HUES48 (cell line): ENCODE results near the gene ANAPC13.

Experiments used
- H3K27ac ChIP-seq: one replicate; pipeline ENCODE4 v1.7.0; 2013; ENCODE audit warnings: low read depth, low read length, inconsistent platforms
- H3K27me3 ChIP-seq: 2 replicates; pipeline ENCODE4 v1.6.1; 2013; ENCODE audit warnings: mild to moderate bottlenecking, low read length; ENCODE audit not compliant: control insufficient read depth, insufficient read depth
- H3K36me3 ChIP-seq: 2 replicates; pipeline ENCODE4 v1.6.1; 2013; ENCODE audit warnings: low read length; ENCODE audit not compliant: control insufficient read depth, insufficient read depth
- H3K4me1 ChIP-seq: 2 replicates; pipeline ENCODE4 v1.6.1; 2013; ENCODE audit warnings: mild to moderate bottlenecking, low read length; ENCODE audit not compliant: control insufficient read depth, insufficient read depth
- H3K4me3 ChIP-seq: 2 replicates; pipeline ENCODE4 v1.5.1; 2013; ENCODE audit warnings: mild to moderate bottlenecking, low read depth, low read length
- H3K9ac ChIP-seq: 2 replicates; pipeline ENCODE4 v1.6.1; 2013; ENCODE audit warnings: mild to moderate bottlenecking, low read depth, low read length, moderate library complexity
- H3K9me3 ChIP-seq: 2 replicates; pipeline ENCODE4 v1.6.1; 2013; ENCODE audit warnings: low read length; ENCODE audit not compliant: control insufficient read depth, insufficient read depth

ANAPC13 gene

GRCh38 chr3:134511500-134511899, 25.7 kb upstream of the ANAPC13 start:
- no peaks in the 10 kb centered on the region for H3K4me1 ChIP-seq
- H3K36me3 ChIP-seq: peaks cover 8% of the 10 kb centered on the region; the same call in 1 of the 2 replicates
- H3K4me3 ChIP-seq: no peak overlapping the region
- no peaks in the 10 kb centered on the region for H3K27me3 ChIP-seq
- no peak overlapping the region for H3K9ac ChIP-seq
- no peak overlapping the region for H3K27ac ChIP-seq
- H3K9me3 ChIP-seq: no peaks in the 10 kb centered on the region

DNA sequence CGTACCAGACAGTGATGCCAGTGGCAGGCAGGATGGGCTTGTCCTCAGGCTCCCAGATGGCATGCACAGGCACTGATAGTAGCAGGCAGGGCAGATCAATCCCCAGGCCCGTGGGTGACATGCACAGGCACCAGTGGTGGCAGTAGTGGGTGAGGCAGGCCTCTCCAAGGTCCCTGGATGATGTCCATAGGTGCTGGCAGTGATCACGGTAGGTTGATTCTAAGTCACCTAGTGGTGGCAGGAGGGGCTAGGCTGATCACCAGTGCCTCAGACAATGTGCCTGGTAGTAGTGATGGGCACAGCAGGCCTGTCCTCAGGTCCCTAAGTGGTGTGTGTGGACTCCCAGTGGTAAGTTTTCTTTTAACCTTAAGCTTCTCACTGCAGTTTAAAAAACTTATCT, 19.7 kb upstream of the ANAPC13 start:
- no peak overlapping the region for H3K27ac ChIP-seq
- H3K4me1 ChIP-seq: no peaks in the 10 kb centered on the region
- H3K9me3 ChIP-seq: no peaks in the 10 kb centered on the region
- H3K9ac ChIP-seq: no peak overlapping the region
- H3K4me3 ChIP-seq: no peak overlapping the region
- no peaks in the 10 kb centered on the region for H3K27me3 ChIP-seq
- no peaks in the 10 kb centered on the region for H3K36me3 ChIP-seq

GRCh38 chr3:134504132-134504531, 18.3 kb upstream of the ANAPC13 start:
- Histone ChIP-seq H3K27ac (no peak overlapping the region), H3K9ac (no peak overlapping the region), H3K4me3 (no peak overlapping the region), H3K9me3 (no peaks in the 10 kb centered on the region), H3K4me1 (no peaks in the 10 kb centered on the region), H3K36me3 (no peaks in the 10 kb centered on the region), H3K27me3 (no peaks in the 10 kb centered on the region)

DNA sequence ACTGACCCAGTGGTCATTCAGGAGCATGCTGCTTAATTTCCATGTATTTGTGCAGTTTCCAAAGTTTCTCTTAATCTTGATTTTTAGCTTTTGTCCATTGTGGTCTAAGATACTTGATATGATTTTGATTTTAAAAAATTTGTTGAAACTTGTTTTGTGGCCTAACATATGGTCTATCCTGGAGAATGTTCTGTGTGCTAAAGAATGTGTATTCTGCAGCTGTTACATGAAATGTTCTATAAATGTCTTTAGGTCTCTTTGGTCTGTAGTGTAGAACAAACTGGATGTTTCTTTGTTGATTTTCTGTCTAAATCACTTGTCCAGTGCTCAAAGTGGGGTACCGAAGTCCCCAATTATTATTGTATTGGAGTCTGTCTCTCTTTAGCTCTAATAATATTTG, 17.5 kb upstream of the ANAPC13 start:
- Histone ChIP-seq H3K9me3 (no peaks in the 10 kb centered on the region), H3K27ac (no peak overlapping the region), H3K36me3 (no peaks in the 10 kb centered on the region), H3K4me1 (no peaks in the 10 kb centered on the region), H3K27me3 (no peaks in the 10 kb centered on the region), H3K4me3 (no peak overlapping the region), H3K9ac (no peak overlapping the region)

- no peak overlapping the region for H3K9ac ChIP-seq
- no peaks in the 10 kb centered on the region for H3K9me3 ChIP-seq
- no peak overlapping the region for H3K4me3 ChIP-seq
- 0 out of 2 replicates have a peak, but pooled peaks cover 3% of the 10 kb centered on the region for H3K36me3 ChIP-seq
- no peak overlapping the region for H3K27ac ChIP-seq
- H3K4me1 ChIP-seq: no peaks in the 10 kb centered on the region
- H3K27me3 ChIP-seq: no peaks in the 10 kb centered on the region
These were observed 10.8 kb upstream of the ANAPC13 start for GRCh38 chr3:134496471-134497071.

DNA sequence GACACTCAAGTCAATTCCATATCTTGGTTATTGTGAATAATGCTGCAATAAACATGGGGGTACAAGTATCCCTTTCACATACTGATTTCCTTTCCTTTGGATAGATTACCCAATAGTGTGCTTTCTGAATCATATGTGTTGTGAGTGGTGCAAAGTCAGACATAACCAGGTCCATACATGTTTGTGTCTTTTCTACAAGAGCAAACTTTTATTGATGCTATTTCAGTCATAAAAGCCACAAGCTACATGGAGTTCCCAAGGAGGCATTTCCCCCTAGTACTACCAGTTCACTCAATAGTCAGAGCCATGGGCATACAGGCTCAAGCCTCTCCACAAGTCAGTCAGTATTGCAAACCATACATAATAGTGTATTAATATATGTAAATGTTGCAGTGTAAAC, 10.2 kb upstream of the ANAPC13 start:
- H3K36me3 ChIP-seq: 0 out of 2 replicates have a peak, but pooled peaks cover 3% of the 10 kb centered on the region
- H3K4me1 ChIP-seq: no peaks in the 10 kb centered on the region
- H3K27me3 ChIP-seq: no peaks in the 10 kb centered on the region
- H3K27ac ChIP-seq: no peak overlapping the region
- no peak overlapping the region for H3K4me3 ChIP-seq
- no peak overlapping the region for H3K9ac ChIP-seq
- H3K9me3 ChIP-seq: no peaks in the 10 kb centered on the region

DNA sequence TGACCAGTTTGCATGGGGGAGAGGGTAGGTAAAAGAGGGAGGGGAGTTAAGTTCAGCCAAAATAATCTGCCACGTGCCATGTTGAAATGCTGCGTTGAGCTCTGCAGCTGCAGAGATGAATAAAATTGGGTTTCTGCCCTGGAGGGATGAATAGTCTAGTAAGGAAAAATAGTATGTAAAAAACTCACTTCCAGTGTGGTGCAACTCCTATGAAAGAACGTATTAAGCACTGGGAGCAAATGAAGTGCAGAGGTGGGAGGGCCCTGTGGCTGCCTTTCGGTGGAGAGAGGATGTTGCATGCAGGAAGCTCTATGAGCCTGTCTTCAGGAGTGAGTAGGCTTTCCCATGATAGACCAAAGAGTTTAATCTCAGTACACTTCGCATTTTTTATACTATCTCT, 8.7 kb upstream of the ANAPC13 start:
- H3K27me3 ChIP-seq: no peaks in the 10 kb centered on the region
- no peaks in the 10 kb centered on the region for H3K4me1 ChIP-seq
- H3K27ac ChIP-seq: no peak overlapping the region
- H3K9ac ChIP-seq: no peak overlapping the region
- H3K36me3 ChIP-seq: 0 out of 2 replicates have a peak, but pooled peaks cover 3% of the 10 kb centered on the region
- no peaks in the 10 kb centered on the region for H3K9me3 ChIP-seq
- no peak overlapping the region for H3K4me3 ChIP-seq

DNA sequence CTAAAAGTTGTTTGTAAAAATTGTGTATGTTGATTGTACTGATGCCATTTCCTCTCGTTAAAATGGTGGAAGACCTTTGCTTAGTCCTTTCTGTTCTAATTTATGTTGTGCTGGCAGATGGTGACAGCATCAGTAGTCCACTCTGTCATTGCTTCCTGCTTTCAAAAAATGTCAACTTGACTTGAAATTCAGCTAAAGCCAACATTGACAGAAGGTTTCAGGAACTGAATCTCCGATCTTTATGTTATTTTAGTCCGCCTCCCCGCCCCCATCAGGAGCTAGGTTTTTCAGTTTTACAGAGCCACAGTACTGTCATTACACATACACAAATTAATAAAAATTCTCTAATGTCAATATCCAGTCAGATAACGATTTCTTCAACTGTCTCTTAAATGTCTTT, 1.6 kb upstream of the ANAPC13 start:
- Histone ChIP-seq H3K36me3 (peaks cover 4% of the 10 kb centered on the region), H3K9ac (no peak overlapping the region), H3K27ac (no peak overlapping the region), H3K4me1 (peaks cover 15% of the 10 kb centered on the region), H3K9me3 (no peaks in the 10 kb centered on the region), H3K4me3 (peak overlapping the region; percentile 83), H3K27me3 (no peaks in the 10 kb centered on the region)

- Histone ChIP-seq H3K36me3 (peaks cover 12% of the 10 kb centered on the region), H3K4me3 (peak overlapping the region; percentile 83), H3K9ac (peak overlapping the region; percentile 91), H3K4me1 (peaks cover 15% of the 10 kb centered on the region), H3K27me3 (no peaks in the 10 kb centered on the region), H3K9me3 (no peaks in the 10 kb centered on the region), H3K27ac (peak overlapping the region; percentile 86)
These were observed 824 bp upstream of the ANAPC13 start for GRCh38 chr3:134486577-134487041.

GRCh38 chr3:134485075-134485717, 589 bp downstream of the ANAPC13 start:
- peak overlapping the region; percentile 86 for H3K27ac ChIP-seq
- H3K27me3 ChIP-seq: no peaks in the 10 kb centered on the region
- H3K9me3 ChIP-seq: no peaks in the 10 kb centered on the region
- H3K36me3 ChIP-seq: peaks cover 26% of the 10 kb centered on the region
- peak overlapping the region; percentile 91 for H3K9ac ChIP-seq
- peaks cover 15% of the 10 kb centered on the region for H3K4me1 ChIP-seq
- H3K4me3 ChIP-seq: peak overlapping the region; percentile 83

DNA sequence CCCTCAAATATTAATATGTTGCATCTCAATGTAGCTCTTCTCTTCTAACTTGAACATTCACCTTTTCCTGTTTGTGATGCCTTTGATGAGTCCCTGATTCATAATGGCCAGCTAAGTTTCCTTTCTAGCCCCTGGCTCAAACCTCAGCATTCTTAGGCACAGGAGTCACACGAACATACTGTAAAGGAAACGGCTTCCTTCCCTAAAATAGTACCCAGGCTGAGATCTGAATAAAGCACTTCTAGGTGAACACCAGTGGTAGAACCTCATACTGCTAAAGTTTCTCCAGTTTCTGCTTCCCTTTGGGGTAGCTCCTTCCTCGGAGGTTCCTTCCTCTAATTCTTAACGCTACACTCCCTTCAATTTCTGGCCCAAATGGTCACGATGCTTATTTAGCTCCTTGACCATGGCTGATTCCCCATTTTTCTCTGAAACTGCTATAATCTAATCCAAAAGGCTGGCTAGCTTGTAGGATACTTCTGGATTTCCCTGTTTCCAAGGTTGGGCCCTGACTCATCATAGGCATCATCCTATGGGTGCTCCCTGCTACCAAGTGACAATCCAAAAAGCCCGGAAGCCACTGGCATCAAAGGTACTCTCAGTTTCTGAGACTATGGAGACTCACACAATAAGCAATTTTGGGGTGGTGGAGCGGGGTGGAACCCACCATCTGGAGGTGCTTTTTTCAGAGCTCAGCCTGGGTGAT, 2.4 kb downstream of the ANAPC13 start:
- Histone ChIP-seq H3K36me3 (peaks cover 41% of the 10 kb centered on the region), H3K27ac (no peak overlapping the region), H3K4me1 (peaks cover 15% of the 10 kb centered on the region), H3K27me3 (no peaks in the 10 kb centered on the region), H3K4me3 (no peak overlapping the region), H3K9ac (no peak overlapping the region), H3K9me3 (no peaks in the 10 kb centered on the region)
